Kidney (tissue), 14 donors: ENCODE data around the gene SPOCK2. TPM values are rescaled to one million over a fixed set of nuclear protein-coding genes. Genes with fewer than 3 reads are reported as not detected.

ENCODE experiments used
- DNase-seq, 5 donors: peaks; one replicate each; pipeline ENCODE4 v3.0.0-alpha.2; 2013 to 2020
- FAIRE-seq: peaks from 2 replicates; lab custom pipeline; 2012; peaks lifted over from hg19 to GRCh38; lab: Jason Lieb, UNC
- H3K27ac ChIP-seq, 2 donors: one replicate each; pipeline ENCODE4 v1.7.0; 2013; ENCODE audit warnings: low read depth in 2 of 2, low read length in 2 of 2, inconsistent platforms in 1 of 2
- H3K27me3 ChIP-seq: one replicate; pipeline ENCODE4 v1.7.1; 2013; ENCODE audit warnings: low read length, inconsistent platforms; ENCODE audit not compliant: control insufficient read depth, insufficient read depth
- H3K36me3 ChIP-seq, 3 donors: one replicate each; pipeline versions ENCODE4 v1.7.0 to v1.7.1; 2013; ENCODE audit warnings: low read length in 3 of 3, control low read depth in 1 of 3, inconsistent platforms in 1 of 3; ENCODE audit not compliant: insufficient read depth in 3 of 3, control insufficient read depth in 2 of 3
- H3K4me1 ChIP-seq, 3 donors: one replicate each; pipeline versions ENCODE4 v1.7.0 to v1.7.1; 2013; ENCODE audit warnings: low read length in 3 of 3, inconsistent platforms in 1 of 3, low read depth in 1 of 3; ENCODE audit not compliant: control insufficient read depth in 2 of 3, insufficient read depth in 2 of 3
- H3K4me3 ChIP-seq, 3 donors: one replicate each; pipeline versions ENCODE4 v1.7.0 to v1.8.1; 2013; ENCODE audit warnings: low read length in 3 of 3, control low read depth in 1 of 3, inconsistent platforms in 1 of 3
- H3K9ac ChIP-seq, 3 donors: one replicate each; pipeline versions ENCODE4 v1.7.0 to v1.7.1; 2013; ENCODE audit warnings: low read length in 3 of 3, control low read depth in 1 of 3, inconsistent platforms in 1 of 3
- H3K9me3 ChIP-seq, 3 donors: one replicate each; pipeline versions ENCODE4 v1.7.0 to v1.7.1; 2013; ENCODE audit warnings: low read length in 3 of 3, control low read depth in 1 of 3, inconsistent platforms in 1 of 3; ENCODE audit not compliant: control insufficient read depth in 2 of 3, insufficient read depth in 1 of 3
- CTCF ChIP-seq: IDR thresholded peaks from 3 replicates; pipeline ENCODE4 v1.5.1; 2012; ENCODE audit warnings: mild to moderate bottlenecking, moderate library complexity, borderline replicate concordance; ENCODE audit not compliant: insufficient read depth; ENCODE audit errors: extremely low read depth
- intact Hi-C: fragments of 100-400 bp; cut with DNase I; formaldehyde crosslinking; loops from one replicate; pipeline ENCODE4 v1.11.1; 2022
- polyA plus RNA-seq: library from polyadenylated mRNA; stranded (reverse); fragments of 350-450 nt; fragmentation: Illumina TruSeq; extraction: RNeasy Lipid Tissue Mini Kit (QIAGEN cat#74804); gene quantifications from one replicate; pipeline ENCODE4 v1.2.3, GENCODE V29; 2014; ENCODE audit warnings: low read depth, low replicate concordance; ENCODE audit not compliant: insufficient read depth
- total RNA-seq: library from RNA; stranded (reverse); fragmentation: NEBNext Ultra II Directional; extraction: Animal tissue kit (Norgen Biotek cat#: 25700); gene quantifications from one replicate; pipeline ENCODE4 v1.2.1, GENCODE V29; 2021
- donor health status: control.
- donor health status: control.
- donor health status: control.
- donor health status: control.
- donor health status: control.
- donor health status: DM: yes; HTN: yes; CAD: no.
- donor health status: Normal renal cell carcinoma (clear cell type).

Gene SPOCK2
- total and polyA plus RNA-seq, 2 donors from 2014 or later = 19.7 to 103 TPM

- Histone ChIP-seq H3K9me3 (no peaks in the 10 kb centered on the region), H3K36me3 (no peaks in the 10 kb centered on the region), H3K4me3 (no peak overlapping the region), H3K9ac (no peak overlapping the region), H3K4me1 (no peaks in the 10 kb centered on the region), H3K27ac (no peak overlapping the region), H3K27me3 (no peaks in the 10 kb centered on the region)
- intact Hi-C loops = no loop called here
- DNase-seq = no peak
- no peak for TF ChIP-seq CTCF
- FAIRE-seq = no peak
Measured at GRCh38 chr10:72075376-72076115, 12.8 kb downstream of the SPOCK2 start.

GRCh38 chr10:72074574-72075375 lies 13.6 kb downstream of the SPOCK2 start:
- Histone ChIP-seq H3K27ac (no peak overlapping the region), H3K9ac (no peak overlapping the region), H3K36me3 (no peaks in the 10 kb centered on the region), H3K27me3 (no peaks in the 10 kb centered on the region), H3K4me3 (no peak overlapping the region), H3K9me3 (no peaks in the 10 kb centered on the region), H3K4me1 (no peaks in the 10 kb centered on the region)
- intact Hi-C loops = no loop called here
- DNase-seq = no peak
- FAIRE-seq = no peak
- no peak for TF ChIP-seq CTCF

GRCh38 chr10:72073708-72074573 lies 14.4 kb downstream of the SPOCK2 start:
- peak in 2 of 5 donors; percentile 35 to 42 for DNase-seq
- Histone ChIP-seq H3K27me3 (no peaks in the 10 kb centered on the region), H3K9me3 (no peaks in the 10 kb centered on the region), H3K4me3 (no peak overlapping the region), H3K4me1 (no peaks in the 10 kb centered on the region), H3K36me3 (no peaks in the 10 kb centered on the region), H3K27ac (no peak overlapping the region), H3K9ac (no peak overlapping the region)
- FAIRE-seq = no peak
- no peak for TF ChIP-seq CTCF
- intact Hi-C loops = no loop called here
